Stimulated activated naive CD8-positive, alpha-beta T cell treated with anti-CD3 and anti-CD28 coated beads, Interleukin-15, Interleukin-2, amounts not matched to agents 100 U/mL and 50 U/mL, for 24 hours (primary cell): ENCODE measurements around the gene RARRES2.
A peak's percentile ranks its signal among the peaks of the same experiment; 100 is the strongest.

Source experiments
- ATAC-seq: fragments of 150-1000 bp; cut with Tn5 transposase; one replicate; pipeline ENCODE4 v1.10.0; 2021
- DNase-seq: peaks from one replicate; pipeline ENCODE4 v3.0.0; 2021

RARRES2 gene

GRCh38 chr7:150336746-150337145 lies 4.7 kb downstream of the RARRES2 start:
- no peak for ATAC-seq
- DNase-seq, result no peak

- no peak for DNase-seq
- ATAC-seq, result no peak
Observed at GRCh38 chr7:150335774-150336112, 5.7 kb downstream of the RARRES2 start.

GRCh38 chr7:150335108-150335773 lies 6.2 kb downstream of the RARRES2 start:
- ATAC-seq, result no peak
- DNase-seq, result no peak

GRCh38 chr7:150334108-150334507 lies 7.3 kb downstream of the RARRES2 start:
- no peak for DNase-seq
- no peak for ATAC-seq

- ATAC-seq (no peak), DNase-seq (no peak)
Observed at GRCh38 chr7:150333659-150334058, 7.8 kb downstream of the RARRES2 start.

- DNase-seq (no peak), ATAC-seq (no peak)
Observed at GRCh38 chr7:150332852-150333635, 8.4 kb downstream of the RARRES2 start.

- DNase-seq (no peak), ATAC-seq (no peak)
Observed at GRCh38 chr7:150330211-150330885, 11.1 kb downstream of the RARRES2 start.

GRCh38 chr7:150329331-150330120 lies 11.9 kb downstream of the RARRES2 start:
- no peak for DNase-seq
- ATAC-seq, result no peak

- ATAC-seq, result no peak
- DNase-seq, result no peak
Observed at GRCh38 chr7:150327308-150327707, 14.1 kb downstream of the RARRES2 start.

- ATAC-seq (no peak), DNase-seq (no peak)
Observed at GRCh38 chr7:150326657-150327268, 14.7 kb downstream of the RARRES2 start.

- DNase-seq (no peak), ATAC-seq (no peak)
Observed at GRCh38 chr7:150325901-150326300, 15.5 kb downstream of the RARRES2 start.

- no peak for ATAC-seq
- DNase-seq, result no peak
Observed at GRCh38 chr7:150325110-150325611, 16.3 kb downstream of the RARRES2 start.

GRCh38 chr7:150324373-150324961 lies 17.0 kb downstream of the RARRES2 start:
- ATAC-seq (no peak), DNase-seq (no peak)

GRCh38 chr7:150323682-150324372 lies 17.6 kb downstream of the RARRES2 start:
- DNase-seq (no peak), ATAC-seq (peak; percentile 6)

GRCh38 chr7:150322833-150323681 lies 18.4 kb downstream of the RARRES2 start, which contains the start of the genes ACTR3C and LRRC61:
ACTR3C (minus strand) TSS chr7:150323545; CDS start chr7:150295296, 28,249 bp downstream.
LRRC61 (plus strand) TSS chr7:150323355; CDS start chr7:150336862, 13,507 bp downstream.
- DNase-seq (peak; percentile 79), ATAC-seq (peak; percentile 51)

- DNase-seq (peak; percentile 67), ATAC-seq (peak; percentile 36)
Observed at GRCh38 chr7:150322114-150322832, 19.2 kb downstream of the RARRES2 start.

GRCh38 chr7:150321788-150322113 lies 19.7 kb downstream of the RARRES2 start:
- no peak for DNase-seq
- no peak for ATAC-seq

GRCh38 chr7:150317748-150318444 lies 23.5 kb downstream of the RARRES2 start:
- no peak for ATAC-seq
- DNase-seq, result no peak
